ENCODE measurements around the gene LCN15.

DNA sequence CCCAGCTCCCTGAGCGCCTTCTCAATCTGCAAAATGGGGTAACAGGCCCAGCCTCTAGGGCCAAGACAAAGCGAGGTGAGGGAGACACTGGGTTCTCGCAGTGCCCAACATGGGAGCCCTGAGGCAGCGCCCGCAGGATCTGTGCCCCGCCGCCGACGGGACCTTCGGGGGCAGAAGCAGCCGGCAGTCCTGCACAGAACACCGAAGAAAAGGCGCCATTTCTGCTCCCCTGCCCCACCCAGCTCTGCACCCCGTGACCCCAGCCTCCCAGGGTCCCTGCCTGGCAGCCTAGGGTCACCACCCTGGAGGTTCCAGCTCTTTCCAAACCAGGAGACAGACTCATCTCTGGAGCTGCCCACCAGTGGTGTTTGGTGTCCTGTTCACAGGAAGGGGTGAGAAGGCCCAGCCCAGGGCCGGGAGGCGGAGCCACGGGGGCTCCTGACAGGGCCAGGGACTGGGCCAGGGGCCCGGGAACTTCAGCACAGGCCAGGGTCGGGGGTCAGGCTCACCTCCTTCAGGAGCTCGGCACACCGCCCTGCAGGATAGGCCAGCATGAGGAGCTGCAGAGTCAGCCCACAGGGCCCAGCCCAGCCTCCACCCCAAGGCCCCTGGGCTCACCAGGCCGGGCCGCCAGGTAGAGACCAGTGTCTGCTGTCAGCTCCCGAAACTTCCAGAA, 9.6 kb downstream of the LCN15 start:
- TF ChIP-seq, protein P1, sequence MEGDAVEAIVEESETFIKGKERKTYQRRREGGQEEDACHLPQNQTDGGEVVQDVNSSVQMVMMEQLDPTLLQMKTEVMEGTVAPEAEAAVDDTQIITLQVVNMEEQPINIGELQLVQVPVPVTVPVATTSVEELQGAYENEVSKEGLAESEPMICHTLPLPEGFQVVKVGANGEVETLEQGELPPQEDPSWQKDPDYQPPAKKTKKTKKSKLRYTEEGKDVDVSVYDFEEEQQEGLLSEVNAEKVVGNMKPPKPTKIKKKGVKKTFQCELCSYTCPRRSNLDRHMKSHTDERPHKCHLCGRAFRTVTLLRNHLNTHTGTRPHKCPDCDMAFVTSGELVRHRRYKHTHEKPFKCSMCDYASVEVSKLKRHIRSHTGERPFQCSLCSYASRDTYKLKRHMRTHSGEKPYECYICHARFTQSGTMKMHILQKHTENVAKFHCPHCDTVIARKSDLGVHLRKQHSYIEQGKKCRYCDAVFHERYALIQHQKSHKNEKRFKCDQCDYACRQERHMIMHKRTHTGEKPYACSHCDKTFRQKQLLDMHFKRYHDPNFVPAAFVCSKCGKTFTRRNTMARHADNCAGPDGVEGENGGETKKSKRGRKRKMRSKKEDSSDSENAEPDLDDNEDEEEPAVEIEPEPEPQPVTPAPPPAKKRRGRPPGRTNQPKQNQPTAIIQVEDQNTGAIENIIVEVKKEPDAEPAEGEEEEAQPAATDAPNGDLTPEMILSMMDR (IDR thresholded peaks at IDR 0.05): no peak
- TF ChIP-seq POLR2A (IDR thresholded peaks at IDR 0.05): no peak
